ENCODE results near the gene HOXA9.

The HOXA9 gene

DNA sequence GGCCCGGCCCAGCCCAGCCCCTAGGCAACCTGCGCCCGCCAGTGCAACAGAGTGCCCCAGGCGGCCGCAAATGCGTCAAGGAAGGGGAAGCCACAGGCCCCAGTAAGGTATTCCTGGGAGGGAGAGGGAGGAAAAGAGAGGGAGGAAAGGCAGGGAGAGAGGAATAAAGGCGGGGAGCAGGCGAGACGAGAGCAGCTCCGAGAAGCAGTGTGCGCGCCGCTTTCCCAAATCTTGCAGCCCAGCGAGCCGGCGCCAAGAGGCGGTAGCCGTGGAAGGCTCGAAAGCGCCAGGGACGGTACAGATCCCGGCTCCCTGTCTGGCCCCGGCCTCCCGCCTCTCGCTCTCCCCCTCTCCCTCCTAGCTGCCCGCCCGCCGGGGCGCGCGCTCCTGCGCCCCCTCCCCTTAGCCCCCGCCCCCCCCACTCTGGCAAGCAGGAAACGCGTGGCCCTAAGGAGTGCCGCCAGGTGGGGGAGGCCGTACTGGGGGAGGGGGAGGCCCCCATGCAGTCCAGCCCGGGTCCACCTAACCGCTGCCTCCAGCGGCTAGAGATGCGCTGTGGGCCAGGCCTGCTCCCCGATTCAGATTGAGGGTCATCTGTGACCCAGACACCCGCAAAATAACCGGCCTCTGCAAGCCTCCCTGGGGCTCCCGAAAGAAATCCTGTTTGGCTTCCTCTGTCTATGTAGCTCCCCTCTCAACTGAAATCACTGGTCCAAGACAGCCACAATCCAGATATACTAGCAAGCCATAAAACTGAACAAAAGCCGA is 4.5 kb upstream of the HOXA9 start:
- in situ Hi-C loops (cut with MboI; ENCODE audit: low sequenced_read_pairs): no loop called here

DNA sequence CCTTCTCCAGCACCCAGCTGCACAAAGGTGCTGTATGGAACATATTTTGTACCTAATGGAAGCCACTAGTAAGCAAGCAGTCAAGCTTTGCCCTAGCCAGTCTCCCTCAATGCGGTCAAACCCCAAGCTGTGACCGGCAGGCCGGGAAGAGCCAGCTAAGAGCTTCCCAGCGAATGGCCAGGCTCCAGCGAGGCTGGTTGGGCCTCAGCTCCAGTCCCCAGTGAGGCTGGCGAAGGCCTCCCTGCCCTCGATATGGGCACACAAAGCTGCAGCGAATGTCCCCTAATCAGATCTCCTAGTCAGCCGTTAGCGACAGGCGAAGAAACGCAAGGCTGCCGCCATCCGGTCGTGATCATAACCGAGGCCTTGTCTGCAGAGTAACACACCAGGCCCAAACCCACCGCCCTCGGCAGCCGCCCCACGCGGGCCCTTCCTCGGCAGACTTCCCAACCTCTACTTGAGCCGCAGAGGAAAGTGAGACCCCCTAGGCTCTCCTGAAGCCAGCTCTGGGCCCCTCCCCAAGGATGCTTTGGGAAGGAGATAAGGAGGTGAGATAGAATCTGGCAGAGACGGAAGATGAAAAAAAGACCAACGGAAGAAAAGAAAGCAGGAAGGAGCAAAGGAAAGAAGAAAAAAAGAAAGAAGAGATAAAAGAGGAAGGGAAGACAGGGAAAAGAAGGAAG is 3.1 kb upstream of the HOXA9 start:
- in situ Hi-C loops (cut with MboI; ENCODE audit: low sequenced_read_pairs): no loop called here

GRCh38 chr7:27167916-27168264 is 2.6 kb upstream of the HOXA9 start:
- in situ Hi-C loops (cut with MboI; ENCODE audit: low sequenced_read_pairs): no loop called here

DNA sequence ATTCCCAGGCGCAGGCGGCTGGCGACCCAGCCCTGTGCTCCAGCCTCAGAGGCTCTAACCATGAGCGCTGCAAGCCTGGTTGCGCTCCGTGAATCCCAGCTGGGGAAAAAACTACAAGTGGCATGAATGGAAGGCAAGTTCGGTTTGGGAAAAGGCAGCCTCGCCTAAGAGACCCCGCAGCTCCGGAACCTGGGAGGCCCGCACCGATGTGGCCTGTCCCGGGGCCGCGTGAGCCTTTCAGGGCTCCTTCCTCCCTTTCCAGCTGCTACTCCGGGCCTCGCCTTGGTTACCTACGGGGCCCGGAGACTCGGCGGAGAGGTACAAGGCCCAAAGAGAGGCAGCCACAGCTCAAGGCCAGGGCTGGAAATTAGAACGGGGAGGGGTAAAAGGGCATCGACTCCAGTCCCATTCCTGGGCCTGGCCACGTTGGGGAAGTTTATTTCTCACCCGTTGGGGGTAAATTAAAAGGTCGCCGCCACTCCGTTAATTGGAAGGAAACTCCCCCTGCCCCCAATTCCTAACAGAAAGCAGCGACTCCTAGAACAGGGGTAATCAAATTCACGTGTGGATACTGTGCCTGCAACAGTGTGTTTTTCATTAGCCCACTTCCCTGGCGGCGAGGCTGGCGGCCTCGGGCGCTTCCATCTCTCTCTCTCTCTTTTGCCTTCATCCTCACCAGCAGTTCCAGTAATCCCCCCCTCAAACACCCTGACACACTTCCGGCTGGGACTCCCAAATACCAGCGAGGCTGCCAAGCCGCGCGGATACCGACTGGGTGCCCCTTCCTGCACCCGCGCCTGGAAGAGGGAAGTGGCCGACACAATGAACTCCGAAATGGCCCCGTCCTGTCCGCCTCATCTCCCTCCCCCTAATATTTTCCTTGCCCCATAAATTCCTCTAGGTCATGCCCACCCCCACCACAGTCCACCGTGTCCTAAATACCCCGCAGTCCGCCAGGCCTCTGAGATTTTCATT is 1.5 kb upstream of the HOXA9 start:
- in situ Hi-C loops (cut with MboI; ENCODE audit: low sequenced_read_pairs): no loop called here

- in situ Hi-C loops (cut with MboI; ENCODE audit: low sequenced_read_pairs): no loop called here
These were observed 726 bp upstream of the HOXA9 start for GRCh38 chr7:27165996-27166530.

DNA sequence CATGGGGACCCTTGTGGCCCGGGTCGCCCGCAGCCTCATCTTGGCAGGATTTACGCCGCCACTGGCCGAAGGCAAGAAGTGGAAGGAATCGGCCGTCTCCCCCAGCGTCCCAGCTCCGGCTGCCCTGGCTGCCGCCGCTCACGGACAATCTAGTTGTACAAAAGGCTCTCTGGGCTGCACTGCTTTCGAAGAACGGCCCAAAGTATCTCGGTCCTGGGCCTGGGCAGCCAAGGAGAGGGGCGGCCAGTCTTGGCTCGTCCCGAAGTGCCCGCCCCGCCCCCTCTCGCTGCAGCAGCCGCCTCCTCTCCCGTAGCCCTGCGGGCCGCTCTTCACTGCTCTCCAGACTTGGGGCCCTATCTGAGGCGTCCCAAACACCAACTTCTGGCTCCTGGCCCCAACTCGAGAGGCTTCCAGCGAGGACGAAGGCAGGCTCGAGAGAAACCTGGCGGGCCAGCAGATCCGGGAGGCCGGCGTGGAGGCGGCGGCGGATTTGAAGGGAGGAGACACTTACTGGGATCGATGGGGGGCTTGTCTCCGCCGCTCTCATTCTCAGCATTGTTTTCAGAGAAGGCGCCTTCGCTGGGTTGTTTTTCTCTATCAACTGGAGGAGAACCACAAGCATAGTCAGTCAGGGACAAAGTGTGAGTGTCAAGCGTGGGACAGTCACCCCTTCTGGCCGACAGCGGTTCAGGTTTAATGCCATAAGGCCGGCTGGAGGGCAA is 809 bp downstream of the HOXA9 start:
- in situ Hi-C loops (cut with MboI; ENCODE audit: low sequenced_read_pairs): no loop called here

DNA sequence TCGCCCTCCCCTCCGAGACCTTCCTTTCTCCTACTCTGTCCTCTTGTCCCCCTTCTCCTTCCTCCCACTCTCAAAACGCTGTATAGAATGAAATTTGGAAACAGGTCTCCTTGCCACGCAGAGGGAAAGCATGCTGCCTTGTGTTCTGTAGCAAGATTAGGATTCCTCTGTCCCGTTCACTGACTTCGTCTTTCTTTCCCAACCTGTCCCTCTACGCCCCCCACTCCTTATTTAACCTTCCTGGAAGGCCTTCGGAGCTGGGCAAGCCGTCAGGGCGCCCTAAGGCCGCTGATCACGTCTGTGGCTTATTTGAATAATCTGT is 1.3 kb downstream of the HOXA9 start:
- in situ Hi-C loops (cut with MboI; ENCODE audit: low sequenced_read_pairs): no loop called here

- in situ Hi-C loops (cut with MboI; ENCODE audit: low sequenced_read_pairs): no loop called here
These were observed 1.9 kb downstream of the HOXA9 start for GRCh38 chr7:27163288-27164044.

DNA sequence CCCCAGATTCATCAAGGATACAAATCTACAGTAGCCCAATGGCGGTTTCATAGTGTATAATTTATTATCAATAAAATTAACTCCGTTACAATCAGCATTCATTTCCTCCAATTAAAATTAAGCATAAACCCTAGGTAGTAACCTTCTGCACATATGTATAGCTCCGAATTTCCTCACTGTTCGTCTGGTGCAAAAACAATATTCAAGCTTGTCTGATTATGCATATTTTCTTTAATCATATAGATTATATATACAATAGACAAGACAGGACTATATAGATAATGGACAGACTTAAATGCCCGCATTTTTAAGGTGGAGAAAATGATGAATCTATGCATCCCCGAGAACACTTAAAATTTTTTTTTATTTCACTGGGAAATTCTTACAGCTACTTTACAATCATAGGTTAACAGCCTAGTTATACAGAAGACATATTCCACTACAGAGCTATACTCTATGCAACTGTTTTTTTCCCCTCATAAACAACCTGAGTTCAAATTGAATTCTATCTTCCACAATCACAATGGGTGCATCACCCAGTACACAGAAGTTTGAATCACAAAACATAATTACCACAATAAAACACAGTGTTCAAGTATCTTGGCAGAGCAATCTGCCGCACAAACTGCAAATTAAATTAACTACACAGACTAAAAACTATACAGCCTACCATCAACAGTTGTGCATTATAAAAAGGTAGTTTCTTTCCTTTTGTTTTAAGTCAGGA is 2.6 kb downstream of the HOXA9 start:
- in situ Hi-C loops (cut with MboI; ENCODE audit: low sequenced_read_pairs): no loop called here

DNA sequence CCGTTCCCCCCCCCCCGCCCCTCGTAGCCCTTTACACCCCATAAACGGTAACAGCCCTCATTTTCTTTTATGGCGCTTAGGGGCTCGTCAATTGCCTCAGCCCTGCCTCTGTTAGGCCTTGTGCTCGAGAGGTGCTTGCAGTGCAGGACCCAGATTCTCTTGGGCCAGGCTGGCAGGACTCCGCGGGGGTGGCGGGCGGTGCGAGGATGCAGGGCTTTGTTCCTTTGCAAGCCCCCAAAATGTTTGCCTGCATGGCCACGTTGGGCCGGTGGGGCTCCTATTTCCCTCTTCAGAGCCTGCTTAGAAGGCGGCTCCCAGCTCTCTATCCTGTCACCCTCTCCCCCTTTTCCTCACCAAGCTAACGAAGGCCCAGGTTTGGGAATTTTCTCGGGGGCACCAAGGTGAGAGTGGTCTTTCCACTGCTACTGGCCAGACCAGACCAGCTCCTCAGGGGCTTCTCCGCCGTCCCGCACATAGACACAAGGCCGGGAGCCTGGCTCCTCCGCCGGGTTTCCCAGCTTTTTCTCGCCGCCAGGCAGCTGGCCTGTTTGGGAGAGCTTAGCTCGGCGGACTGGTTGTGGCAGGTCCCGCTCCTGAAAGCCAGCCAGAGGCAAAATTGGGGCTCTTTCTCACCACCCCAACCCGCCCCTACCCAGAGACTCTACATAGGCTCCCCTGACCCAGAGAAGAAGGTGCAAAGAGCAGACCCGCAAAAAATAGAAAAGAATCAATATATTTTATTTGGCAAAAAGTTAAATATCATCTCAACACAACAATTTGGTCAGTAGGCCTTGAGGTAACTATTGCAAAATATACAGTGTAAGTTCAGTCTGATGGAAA is 3.4 kb downstream of the HOXA9 start:
- in situ Hi-C loops (cut with MboI; ENCODE audit: low sequenced_read_pairs): no loop called here

DNA sequence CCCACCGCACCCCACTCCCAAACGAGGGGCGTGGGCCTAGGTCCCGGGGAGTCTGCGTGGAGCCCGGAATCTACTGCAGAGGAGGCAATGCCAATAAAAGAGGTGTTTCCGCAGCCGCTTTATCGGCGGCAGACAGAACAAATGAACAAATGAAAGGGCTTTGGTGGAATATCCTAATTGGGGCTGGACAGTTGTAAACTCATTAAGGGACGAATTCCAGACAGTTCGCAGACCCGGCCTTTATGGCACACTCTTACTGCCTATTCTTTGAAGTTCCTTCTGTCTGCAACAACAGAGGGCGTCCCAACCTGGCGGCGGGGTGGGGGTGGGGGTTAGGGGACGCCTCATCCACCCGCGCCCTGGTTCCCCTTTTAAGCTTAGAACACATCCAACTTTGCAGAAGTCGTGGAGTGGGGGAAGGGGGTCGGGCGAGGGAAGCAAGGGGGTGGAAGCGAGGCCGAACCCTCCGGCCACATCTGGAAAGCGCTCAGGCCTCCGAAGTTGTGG is 4.1 kb downstream of the HOXA9 start:
- in situ Hi-C loops (cut with MboI; ENCODE audit: low sequenced_read_pairs): no loop called here

GRCh38 chr7:27160546-27161213 is 4.7 kb downstream of the HOXA9 start:
- in situ Hi-C loops (cut with MboI; ENCODE audit: low sequenced_read_pairs): no loop called here

DNA sequence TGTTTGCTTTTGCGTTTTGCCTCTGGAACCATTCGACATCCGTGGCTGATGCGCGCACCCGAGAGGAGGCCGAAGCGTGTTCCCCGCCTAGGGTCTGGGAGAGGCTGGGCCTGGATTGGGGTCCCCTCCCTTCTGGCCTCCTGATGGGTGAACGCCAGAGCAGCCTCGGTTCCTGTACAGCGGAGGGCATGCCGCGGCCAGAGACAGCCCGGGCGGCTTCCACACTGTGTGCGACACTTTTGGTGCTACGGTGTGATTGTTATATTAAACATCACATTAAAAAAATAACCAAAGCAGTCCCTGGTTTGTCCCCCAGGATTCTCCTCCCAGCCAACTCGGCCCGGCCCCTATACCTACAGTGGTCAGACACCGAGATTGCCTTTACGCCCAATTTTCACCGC is 5.2 kb downstream of the HOXA9 start:
- in situ Hi-C loops (cut with MboI; ENCODE audit: low sequenced_read_pairs): no loop called here

DNA sequence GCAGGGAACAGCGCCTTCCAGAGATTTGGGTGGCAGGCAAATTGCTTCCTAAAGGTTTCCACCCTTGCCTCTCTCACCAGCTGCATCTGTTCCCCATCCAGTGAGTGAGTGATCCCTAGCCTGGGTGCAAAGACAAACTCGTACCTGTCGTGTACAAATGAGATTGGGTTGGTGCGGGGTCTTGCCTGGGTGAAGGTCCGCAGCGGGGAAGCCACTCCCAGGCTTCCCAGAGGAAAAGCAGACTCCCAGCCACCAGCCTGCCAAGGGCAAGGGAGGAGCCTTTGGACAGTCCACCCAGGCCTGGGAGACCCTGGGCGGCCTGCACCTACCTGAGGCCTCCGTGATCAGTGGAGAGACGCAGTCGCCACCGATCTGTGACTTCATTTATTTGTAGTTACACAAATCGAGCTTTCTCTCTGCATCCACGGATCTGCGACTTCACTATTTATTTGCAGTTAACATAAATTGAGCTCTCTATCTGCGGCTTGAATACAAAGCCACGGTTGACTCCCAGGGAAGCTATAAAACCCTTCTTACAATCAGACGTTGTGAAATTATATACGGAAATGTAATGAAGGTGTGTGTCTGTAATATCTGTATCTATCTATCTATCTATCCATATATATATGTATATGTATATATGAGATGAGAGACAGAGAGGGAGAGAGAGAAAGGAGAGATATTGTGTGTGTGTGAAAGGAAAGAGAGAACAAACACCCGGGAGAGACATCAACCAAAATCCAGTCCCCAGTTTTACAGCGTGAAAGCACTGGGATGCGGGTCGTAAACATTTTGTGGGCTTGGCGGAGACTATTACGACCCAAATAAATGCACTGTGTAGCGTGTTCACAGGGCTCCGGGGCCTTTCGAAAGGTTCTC is 5.8 kb downstream of the HOXA9 start:
- in situ Hi-C loops (cut with MboI; ENCODE audit: low sequenced_read_pairs): no loop called here

- in situ Hi-C loops (cut with MboI; ENCODE audit: low sequenced_read_pairs): no loop called here
These were observed 6.7 kb downstream of the HOXA9 start for GRCh38 chr7:27158436-27159265.

All from HL-60/S4 treated with phorbol 12-myristate 13-acetate at 8.2 ng/mL for 4 days and 3 days (cell line).